NCI-H146 treated with DMSO at 0.1 percent for 48 hours (cell line): Measurements from ENCODE around the gene HTR1B.

Source experiments
- DNase-seq: peaks from one replicate; lab custom pipeline; 2025; ENCODE audit not compliant: unreplicated experiment; lab: John Stamatoyannopoulos, UW

HTR1B gene

DNA sequence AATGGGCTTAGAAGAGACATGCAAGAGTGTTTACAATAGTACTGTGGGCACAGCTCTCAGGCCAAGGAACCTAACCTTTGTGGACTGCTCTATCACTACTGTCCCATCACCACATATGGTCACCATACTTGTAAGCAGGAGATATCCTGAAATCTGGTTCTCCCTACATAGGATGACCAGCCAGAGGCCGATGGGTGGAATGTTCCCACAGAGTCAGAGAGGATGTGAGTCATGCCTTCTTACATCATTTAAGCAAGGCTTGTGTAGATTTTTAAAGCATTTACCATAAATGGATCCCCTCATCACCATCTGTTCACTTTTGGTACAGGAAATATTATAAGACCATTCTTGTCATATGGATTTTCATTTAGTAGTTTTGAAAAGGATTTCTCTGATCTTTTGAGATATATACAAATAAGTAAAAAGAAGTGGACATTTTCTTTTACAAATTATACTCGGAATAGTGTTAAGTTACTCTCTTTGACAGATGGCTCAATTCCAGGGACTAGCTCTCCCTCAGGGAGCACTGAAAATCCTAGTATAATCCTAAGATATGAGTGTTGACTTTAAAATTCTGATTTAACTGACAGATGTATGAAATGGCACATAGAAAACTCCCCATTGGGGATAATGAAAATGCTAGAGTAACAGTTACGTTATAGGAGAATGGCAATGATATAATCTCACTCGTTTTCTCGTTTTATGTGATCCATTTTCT lies 6.6 kb downstream of the HTR1B start:
- no peak for DNase-seq

- DNase-seq = no peak
These were observed 8.0 kb downstream of the HTR1B start for GRCh38 chr6:77455271-77455670.

- no peak for DNase-seq
These were observed 8.9 kb downstream of the HTR1B start for GRCh38 chr6:77454386-77454785.

DNA sequence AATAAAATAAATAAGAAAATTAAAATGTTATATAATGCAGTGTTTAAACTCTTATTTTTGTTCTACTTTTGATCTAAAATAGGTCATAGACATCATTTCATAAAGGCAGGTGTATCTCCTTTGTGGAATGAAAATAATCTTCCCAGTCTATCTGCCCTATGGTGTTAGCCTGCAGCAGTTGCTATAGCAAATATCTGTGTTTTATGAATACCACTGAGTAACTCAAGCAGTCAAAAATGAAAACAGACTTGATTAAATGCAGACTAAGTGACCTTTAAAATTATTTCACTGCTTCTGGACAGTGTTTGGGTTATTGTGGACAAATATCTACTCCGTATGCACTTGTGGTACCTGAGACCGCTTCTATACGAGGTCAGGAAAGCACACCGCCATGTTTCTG lies 11.8 kb downstream of the HTR1B start:
- DNase-seq = no peak

DNA sequence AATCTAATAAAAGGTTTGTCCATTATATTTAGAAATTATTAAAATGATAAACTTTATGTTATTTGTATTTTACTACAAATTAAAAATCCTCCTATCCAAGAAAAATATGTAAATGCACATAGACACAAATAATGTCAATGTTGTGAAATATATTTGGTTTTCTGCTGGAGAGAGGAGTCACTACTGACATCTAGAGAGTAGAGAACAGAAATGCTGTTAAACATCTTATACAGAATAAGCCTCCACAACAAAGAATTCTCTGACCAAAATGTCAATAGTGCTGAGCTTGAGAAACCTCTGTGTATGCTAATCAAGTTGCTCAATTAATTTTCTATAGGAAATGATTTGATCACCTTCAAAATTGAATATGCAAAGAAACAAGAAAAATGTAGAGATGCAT lies 12.4 kb downstream of the HTR1B start:
- no peak for DNase-seq

DNA sequence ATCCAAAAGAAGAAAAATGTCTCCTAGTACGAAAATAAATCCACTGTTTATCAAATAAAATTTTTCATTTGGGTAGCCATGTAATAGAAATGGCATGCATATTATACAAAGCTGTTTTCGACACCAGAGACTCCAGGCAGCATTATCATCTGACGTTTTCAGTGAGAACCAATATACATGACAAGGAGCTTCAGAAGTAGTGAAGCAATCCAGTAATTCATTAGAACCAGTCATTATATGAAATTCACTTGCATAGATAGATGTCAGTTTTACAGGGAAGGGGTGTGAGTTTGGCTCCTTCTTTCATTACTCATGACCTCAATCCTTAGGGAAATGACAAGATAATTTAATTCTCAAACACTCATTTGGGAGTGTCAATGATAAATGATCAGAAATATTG lies 14.7 kb downstream of the HTR1B start:
- DNase-seq = no peak

GRCh38 chr6:77447254-77447653 lies 16.0 kb downstream of the HTR1B start:
- DNase-seq = no peak

GRCh38 chr6:77446249-77446648 lies 17.0 kb downstream of the HTR1B start:
- no peak for DNase-seq

GRCh38 chr6:77445214-77445613 lies 18.1 kb downstream of the HTR1B start:
- DNase-seq = no peak

DNA sequence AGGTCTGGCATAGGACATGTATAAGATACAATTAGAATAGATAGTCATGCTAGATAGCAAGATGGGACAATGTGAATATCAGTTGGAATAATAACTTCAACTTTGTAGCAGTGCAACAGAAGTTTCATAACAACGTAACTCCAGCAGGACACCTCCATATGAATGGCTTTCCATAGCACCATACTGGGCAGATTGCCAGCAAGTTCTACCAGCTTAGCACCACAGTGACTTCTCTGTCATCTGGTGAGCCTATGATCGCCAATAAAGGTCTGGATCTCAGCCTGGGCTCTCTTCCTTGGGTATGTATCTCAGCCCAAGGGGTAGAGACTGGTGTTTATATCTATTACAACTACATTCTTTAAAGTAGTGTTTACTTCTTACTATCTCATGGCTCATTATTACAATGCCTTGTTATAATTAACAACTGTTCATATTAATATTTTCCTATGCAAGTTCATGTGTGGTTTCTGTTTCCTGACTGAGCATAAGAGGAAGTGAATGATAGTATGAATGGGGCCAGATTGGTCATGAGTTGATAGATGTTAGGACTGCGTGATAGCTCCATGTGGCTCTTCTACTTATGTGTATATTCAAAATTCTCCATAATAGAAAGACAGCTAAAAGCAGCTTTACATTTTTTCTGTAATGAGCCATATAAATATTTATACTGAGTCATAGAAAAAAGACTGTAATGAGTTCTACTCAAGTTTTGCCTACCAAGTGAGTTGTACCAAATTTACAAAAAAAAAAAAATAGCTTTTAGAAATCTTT lies 22.9 kb downstream of the HTR1B start:
- no peak for DNase-seq

DNA sequence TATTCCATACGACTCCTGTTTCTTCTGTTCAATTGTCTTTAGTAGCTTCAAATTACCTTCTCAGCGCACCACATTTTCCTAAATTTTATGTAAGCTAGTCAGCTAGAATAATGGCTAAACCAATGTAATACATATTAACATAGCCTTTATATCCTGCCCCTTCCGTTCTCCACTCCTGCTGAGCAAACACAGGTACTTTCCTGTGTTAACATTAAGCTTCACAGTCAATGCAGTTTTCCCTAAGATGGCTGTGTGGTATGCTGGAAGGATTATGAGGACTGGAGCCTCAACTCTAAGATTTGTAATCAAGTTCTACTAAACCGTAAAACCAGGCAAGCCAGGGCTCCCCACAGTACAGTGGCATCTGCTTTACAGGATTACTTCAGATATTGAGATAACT lies 29.4 kb downstream of the HTR1B start:
- no peak for DNase-seq

DNA sequence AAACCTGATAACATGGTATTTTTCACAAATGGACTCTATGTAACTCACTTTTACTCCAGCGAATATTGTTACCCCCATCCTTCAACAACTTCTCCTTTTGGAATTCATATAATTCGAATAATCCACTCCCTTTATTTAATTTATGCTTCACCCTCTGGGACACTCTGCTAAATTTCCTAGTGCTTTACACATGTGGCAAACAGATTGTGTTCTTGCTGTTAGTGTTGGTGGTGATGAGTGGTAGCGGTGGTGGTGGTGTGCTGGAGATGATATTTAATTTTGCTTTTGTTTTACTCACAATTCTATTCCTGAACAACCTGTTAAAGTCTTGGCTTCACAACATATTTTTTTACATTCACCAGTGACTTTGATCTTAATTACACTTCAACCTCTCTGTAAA lies 32.8 kb downstream of the HTR1B start:
- no peak for DNase-seq

GRCh38 chr6:77425671-77426070 lies 37.6 kb downstream of the HTR1B start:
- no peak for DNase-seq

- DNase-seq = no peak
These were observed 38.1 kb downstream of the HTR1B start for GRCh38 chr6:77425216-77425615.

GRCh38 chr6:77424761-77425160 lies 38.5 kb downstream of the HTR1B start:
- no peak for DNase-seq

- no peak for DNase-seq
These were observed 46.5 kb downstream of the HTR1B start for GRCh38 chr6:77416839-77417238.

GRCh38 chr6:77415706-77416105 lies 47.6 kb downstream of the HTR1B start:
- DNase-seq = no peak
